ENCODE data around the gene IPO13. TPM values are rescaled to one million over a fixed set of nuclear protein-coding genes. Genes with fewer than 3 reads are reported as not detected.

Gene IPO13
- polyA plus RNA-seq, 10 donors: 19.4 to 32.2 (median 23.8) TPM

GRCh38 chr1:43925846-43926245 lies 20.9 kb upstream of the IPO13 start:
- no peak for DNase-seq

GRCh38 chr1:43930168-43930948 lies 16.4 kb upstream of the IPO13 start:
- no peak for DNase-seq

- DNase-seq: no peak
Observed at GRCh38 chr1:43930949-43931275, 15.8 kb upstream of the IPO13 start.

- no peak for DNase-seq
Observed at GRCh38 chr1:43931711-43932660, 14.8 kb upstream of the IPO13 start.

GRCh38 chr1:43932786-43933385 lies 13.9 kb upstream of the IPO13 start:
- no peak for DNase-seq

GRCh38 chr1:43933386-43934100 lies 13.2 kb upstream of the IPO13 start, which contains the start of gene ARTN:
Gene ARTN, plus strand, starts transcription at chr1:43933801. Its CDS starts 1,856 bp downstream, at chr1:43935657.
- DNase-seq: peak in 1 of 3 donors; percentile 68

GRCh38 chr1:43934101-43934985 lies 12.4 kb upstream of the IPO13 start:
- DNase-seq: peak; percentile 45 to 82 (median 58)

- no peak for DNase-seq
Observed at GRCh38 chr1:43934986-43935324, 11.8 kb upstream of the IPO13 start.

GRCh38 chr1:43935711-43936427 lies 10.9 kb upstream of the IPO13 start:
- DNase-seq: no peak

- peak in 1 of 3 donors; percentile 62 for DNase-seq
Observed at GRCh38 chr1:43936431-43937151, 10.2 kb upstream of the IPO13 start.

GRCh38 chr1:43937179-43937865 lies 9.4 kb upstream of the IPO13 start:
- no peak for DNase-seq

GRCh38 chr1:43938383-43938782 lies 8.4 kb upstream of the IPO13 start:
- no peak for DNase-seq

- DNase-seq: peak in 1 of 3 donors; percentile 57
Observed at GRCh38 chr1:43938892-43939587, 7.7 kb upstream of the IPO13 start.

- DNase-seq: no peak
Observed at GRCh38 chr1:43942411-43942810, 4.3 kb upstream of the IPO13 start.

- DNase-seq: no peak
Observed at GRCh38 chr1:43944860-43945259, 1.9 kb upstream of the IPO13 start.

- peak in 1 of 3 donors; percentile 25 for DNase-seq
Observed at GRCh38 chr1:43945674-43946235, 995 bp upstream of the IPO13 start.

- DNase-seq: no peak
Observed at GRCh38 chr1:43947061-43947873, 517 bp downstream of the IPO13 start.

All from muscle of back (tissue), 11 donors.